ENCODE results near the gene CDC45.

The CDC45 gene

GRCh38 chr22:19496324-19496630 is 16.6 kb downstream of the CDC45 start:
- DNase-seq (ENCODE audit: low read depth) = no peak

- no peak for DNase-seq (ENCODE audit: low read depth)
Observed at GRCh38 chr22:19497245-19497644, 17.5 kb downstream of the CDC45 start.

- no peak for DNase-seq (ENCODE audit: low read depth)
Observed at GRCh38 chr22:19498154-19498865, 18.6 kb downstream of the CDC45 start.

GRCh38 chr22:19498866-19499190 is 19.1 kb downstream of the CDC45 start:
- DNase-seq (ENCODE audit: low read depth) = no peak

GRCh38 chr22:19499236-19499879 is 19.6 kb downstream of the CDC45 start:
- no peak for DNase-seq (ENCODE audit: low read depth)

GRCh38 chr22:19499880-19500242 is 20.1 kb downstream of the CDC45 start:
- DNase-seq (ENCODE audit: low read depth) = no peak

- no peak for DNase-seq (ENCODE audit: low read depth)
Observed at GRCh38 chr22:19501897-19502447, 22.3 kb downstream of the CDC45 start.

- no peak for DNase-seq (ENCODE audit: low read depth)
Observed at GRCh38 chr22:19503367-19503766, 23.6 kb downstream of the CDC45 start.

- no peak for DNase-seq (ENCODE audit: low read depth)
Observed at GRCh38 chr22:19503869-19504268, 24.1 kb downstream of the CDC45 start.

- no peak for DNase-seq (ENCODE audit: low read depth)
Observed at GRCh38 chr22:19504900-19505734, 25.4 kb downstream of the CDC45 start.

- no peak for DNase-seq (ENCODE audit: low read depth)
Observed at GRCh38 chr22:19505735-19506126, 26.0 kb downstream of the CDC45 start.

- no peak for DNase-seq (ENCODE audit: low read depth)
Observed at GRCh38 chr22:19506212-19506611, 26.5 kb downstream of the CDC45 start.

- no peak for DNase-seq (ENCODE audit: low read depth)
Observed at GRCh38 chr22:19507534-19507861, 27.8 kb downstream of the CDC45 start.

- DNase-seq (ENCODE audit: low read depth) = no peak
Observed at GRCh38 chr22:19508024-19508776, 28.5 kb downstream of the CDC45 start.

GRCh38 chr22:19509191-19509590 is 29.5 kb downstream of the CDC45 start:
- DNase-seq (ENCODE audit: low read depth) = no peak

- no peak for DNase-seq (ENCODE audit: low read depth)
Observed at GRCh38 chr22:19509923-19510322, 30.2 kb downstream of the CDC45 start.

- no peak for DNase-seq (ENCODE audit: low read depth)
Observed at GRCh38 chr22:19510919-19511341, 31.2 kb downstream of the CDC45 start.

- DNase-seq (ENCODE audit: low read depth) = no peak
Observed at GRCh38 chr22:19513823-19514222, 34.1 kb downstream of the CDC45 start.

- no peak for DNase-seq (ENCODE audit: low read depth)
Observed at GRCh38 chr22:19514831-19515565, 35.3 kb downstream of the CDC45 start.

- no peak for DNase-seq (ENCODE audit: low read depth)
Observed at GRCh38 chr22:19515654-19516377, 36.1 kb downstream of the CDC45 start.
